Loucy (cell line): ENCODE data around the gene NCK1.
"Not testable (repeated sequence)": the region's sequence is repeated elsewhere in the genome, so short reads cannot be mapped to it uniquely, and the experiment has no call there.

Experiments
- H2AFZ ChIP-seq: fragments of 200-600 bp; sonication (generic); 2 replicates; pipeline ENCODE4 v1.6.0; 2016; ENCODE audit warnings: antibody characterized with exemption, mild to moderate bottlenecking, low read length, moderate library complexity
- H3F3A ChIP-seq: fragments of 200-600 bp; 2 replicates; pipeline ENCODE4 v1.6.0; 2016; ENCODE audit warnings: antibody characterized with exemption, low read depth, mild to moderate bottlenecking
- H3K27me3 ChIP-seq: fragments of 200-600 bp; sonication (generic); 2 replicates; pipeline ENCODE4 v1.6.1; 2014; ENCODE audit warnings: low read length, mild to moderate bottlenecking; ENCODE audit not compliant: insufficient read depth, poor library complexity, severe bottlenecking
- H3K36me3 ChIP-seq: fragments of 200-600 bp; sonication (generic); 2 replicates; pipeline ENCODE4 v1.6.1; 2016; ENCODE audit warnings: low read length; ENCODE audit not compliant: insufficient read depth
- H3K4me1 ChIP-seq: fragments of 200-600 bp; sonication (generic); 2 replicates; pipeline ENCODE4 v1.5.1; 2014; ENCODE audit warnings: low read length, mild to moderate bottlenecking; ENCODE audit not compliant: insufficient read depth, poor library complexity, severe bottlenecking
- H3K4me2 ChIP-seq: fragments of 200-600 bp; sonication (generic); 2 replicates; pipeline ENCODE4 v1.6.0; 2014; ENCODE audit warnings: antibody characterized with exemption, low read length, low read depth, mild to moderate bottlenecking; ENCODE audit not compliant: poor library complexity, severe bottlenecking
- H3K4me3 ChIP-seq: fragments of 200-600 bp; sonication (generic); 2 replicates; pipeline ENCODE4 v1.5.1; 2014; ENCODE audit warnings: low read length, mild to moderate bottlenecking, mixed read lengths; ENCODE audit not compliant: poor library complexity, severe bottlenecking
- H3K79me2 ChIP-seq: fragments of 200-600 bp; sonication (generic); 2 replicates; pipeline ENCODE4 v1.6.1; 2014; ENCODE audit warnings: low read length; ENCODE audit not compliant: insufficient read depth
- H3K9ac ChIP-seq: fragments of 200-600 bp; sonication (generic); 2 replicates; pipeline ENCODE4 v1.6.0; 2014; ENCODE audit warnings: mild to moderate bottlenecking, low read depth, low read length, moderate library complexity; ENCODE audit not compliant: poor library complexity, severe bottlenecking
- H3K9me2 ChIP-seq: fragments of 200-600 bp; sonication (generic); replicated peaks from 2 replicates; pipeline ENCODE4 v1.6.1; 2016; ENCODE audit warnings: low read depth, low read length, mixed read lengths
- H3K9me3 ChIP-seq: fragments of 200-600 bp; sonication (generic); 2 replicates; pipeline ENCODE4 v1.6.1; 2014; ENCODE audit warnings: mild to moderate bottlenecking, antibody characterized with exemption, low read length, low read depth; ENCODE audit not compliant: insufficient read depth
- H4K20me1 ChIP-seq: fragments of 200-600 bp; sonication (generic); 2 replicates; pipeline ENCODE4 v1.6.0; 2014; ENCODE audit warnings: antibody characterized with exemption, low read length, mild to moderate bottlenecking; ENCODE audit not compliant: insufficient read depth, poor library complexity, severe bottlenecking
- EZH2phosphoT487 ChIP-seq: fragments of 200-600 bp; IDR thresholded peaks from 2 replicates; pipeline ENCODE4 v1.6.1; 2018; ENCODE audit warnings: antibody characterized with exemption, mild to moderate bottlenecking, moderate library complexity, borderline replicate concordance
- TF ChIP-seq, protein P1 (sequence below): fragments of 200-600 bp; sonication (generic); conservative IDR thresholded peaks from 2 replicates; pipeline ENCODE4 v1.5.1; 2014; ENCODE audit warnings: mild to moderate bottlenecking, antibody characterized with exemption, low read length

Gene NCK1

DNA sequence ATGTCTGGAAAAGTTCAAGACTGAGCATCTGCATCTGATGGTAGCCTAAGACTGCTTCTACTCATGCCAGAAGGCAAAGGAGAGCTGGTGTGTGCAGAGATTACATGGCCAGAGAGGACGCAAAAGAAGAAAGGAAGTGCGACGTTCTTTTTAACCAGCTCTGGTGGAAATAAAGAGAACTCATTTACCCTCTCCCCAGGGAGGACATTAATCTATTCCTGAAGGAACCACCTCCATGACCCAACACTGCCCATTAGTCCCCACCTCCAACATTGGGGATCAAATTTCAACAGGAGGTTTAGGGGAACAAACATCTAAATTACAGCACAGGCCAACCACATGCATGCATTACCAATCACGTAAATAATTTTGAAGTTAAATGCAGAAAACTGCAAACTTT is 1.5 kb upstream of the NCK1 start:
- H3K27me3 ChIP-seq: no peaks in the 10 kb centered on the region
- peak overlapping the region; percentile 86 for H3K9ac ChIP-seq
- H2AFZ ChIP-seq: no peak overlapping the region
- peaks cover 25% of the 10 kb centered on the region for H3K4me1 ChIP-seq
- peaks cover 84% of the 10 kb centered on the region for H3K79me2 ChIP-seq
- H3F3A ChIP-seq: 0 out of 2 replicates have a peak, but pooled peaks cover 4% of the 10 kb centered on the region
- peak overlapping the region; percentile 83 for H3K4me2 ChIP-seq
- no peaks in the 10 kb centered on the region; the same call in 1 of the 2 replicates for H3K9me3 ChIP-seq
- H3K9me2 ChIP-seq: no peaks in the 10 kb centered on the region
- H3K36me3 ChIP-seq: no peaks in the 10 kb centered on the region; the same call in 1 of the 2 replicates
- peaks cover 37% of the 10 kb centered on the region for H4K20me1 ChIP-seq
- TF ChIP-seq, protein P1, sequence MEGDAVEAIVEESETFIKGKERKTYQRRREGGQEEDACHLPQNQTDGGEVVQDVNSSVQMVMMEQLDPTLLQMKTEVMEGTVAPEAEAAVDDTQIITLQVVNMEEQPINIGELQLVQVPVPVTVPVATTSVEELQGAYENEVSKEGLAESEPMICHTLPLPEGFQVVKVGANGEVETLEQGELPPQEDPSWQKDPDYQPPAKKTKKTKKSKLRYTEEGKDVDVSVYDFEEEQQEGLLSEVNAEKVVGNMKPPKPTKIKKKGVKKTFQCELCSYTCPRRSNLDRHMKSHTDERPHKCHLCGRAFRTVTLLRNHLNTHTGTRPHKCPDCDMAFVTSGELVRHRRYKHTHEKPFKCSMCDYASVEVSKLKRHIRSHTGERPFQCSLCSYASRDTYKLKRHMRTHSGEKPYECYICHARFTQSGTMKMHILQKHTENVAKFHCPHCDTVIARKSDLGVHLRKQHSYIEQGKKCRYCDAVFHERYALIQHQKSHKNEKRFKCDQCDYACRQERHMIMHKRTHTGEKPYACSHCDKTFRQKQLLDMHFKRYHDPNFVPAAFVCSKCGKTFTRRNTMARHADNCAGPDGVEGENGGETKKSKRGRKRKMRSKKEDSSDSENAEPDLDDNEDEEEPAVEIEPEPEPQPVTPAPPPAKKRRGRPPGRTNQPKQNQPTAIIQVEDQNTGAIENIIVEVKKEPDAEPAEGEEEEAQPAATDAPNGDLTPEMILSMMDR: no peak
- no peak for TF ChIP-seq EZH2phosphoT487
- H3K4me3 ChIP-seq: peak overlapping the region; percentile 91

DNA sequence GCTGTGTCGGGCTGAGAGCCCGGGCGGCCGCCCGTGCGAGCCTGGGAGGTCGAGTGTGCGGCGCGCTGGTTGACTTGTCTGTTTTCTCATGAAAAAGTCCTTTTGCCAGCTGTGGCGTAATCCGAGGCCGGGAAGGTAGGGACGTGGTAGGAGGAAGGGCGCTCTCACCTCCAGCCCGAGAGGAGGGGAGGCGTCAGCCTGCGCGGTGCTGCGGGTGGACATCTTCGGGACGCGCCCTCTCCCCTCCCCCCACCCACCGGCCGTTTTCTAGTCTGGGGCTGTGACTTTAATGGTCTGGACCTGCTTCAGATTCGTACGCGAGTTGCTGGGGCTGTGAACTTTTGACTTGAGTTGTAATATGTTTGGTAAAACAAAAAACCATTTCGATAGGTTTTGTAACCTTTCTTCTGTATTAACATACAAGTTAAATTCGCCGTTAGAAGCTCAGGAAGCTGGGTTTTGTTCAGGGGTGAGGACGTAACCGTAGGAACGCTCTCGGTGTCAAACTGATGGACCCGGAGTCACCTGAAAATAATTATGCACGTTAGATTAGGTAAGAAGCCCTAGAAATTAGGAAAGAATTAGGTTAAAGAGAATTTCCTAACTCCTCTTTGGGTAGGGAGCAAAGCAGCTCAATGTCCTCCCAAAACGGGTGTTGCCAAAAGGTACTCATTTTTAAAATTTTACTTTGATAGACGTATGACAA is 762 bp downstream of the NCK1 start:
- Histone ChIP-seq H2AFZ (peak overlapping the region; percentile 77), H3K4me3 (peak overlapping the region; percentile 91), H3F3A (0 out of 2 replicates have a peak, but pooled peaks cover 4% of the 10 kb centered on the region), H3K36me3 (no peaks in the 10 kb centered on the region), H3K79me2 (peaks cover 96% of the 10 kb centered on the region), H3K9ac (peak overlapping the region; percentile 86), H3K9me3 (no peaks in the 10 kb centered on the region; the same call in 1 of the 2 replicates), H3K27me3 (no peaks in the 10 kb centered on the region), H3K4me1 (peaks cover 28% of the 10 kb centered on the region), H3K9me2 (no peaks in the 10 kb centered on the region), H3K4me2 (peak overlapping the region; percentile 99), H4K20me1 (peaks cover 59% of the 10 kb centered on the region)
- TF ChIP-seq, protein P1: no peak; the same call in 1 of the 2 replicates
- no peak for TF ChIP-seq EZH2phosphoT487

DNA sequence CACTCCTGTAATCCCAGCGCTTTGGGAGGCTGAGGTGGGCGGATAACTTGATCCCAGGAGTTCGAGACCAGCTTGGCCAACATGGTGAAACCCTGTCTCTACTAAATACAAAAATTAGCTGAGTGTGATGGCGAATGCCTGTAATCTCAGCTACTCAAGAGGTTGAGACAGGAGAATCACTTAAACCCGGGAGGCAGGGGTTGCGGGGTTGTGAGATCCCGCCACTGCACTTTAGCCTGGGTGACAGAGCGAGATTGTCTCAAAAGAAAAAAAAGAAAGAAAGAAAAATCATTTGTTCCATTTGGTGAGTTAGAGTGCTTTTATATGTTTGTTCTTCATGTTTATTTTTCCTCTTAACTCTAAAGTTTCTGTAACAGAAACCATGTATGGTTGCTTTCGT is 7.3 kb downstream of the NCK1 start:
- H3K4me3 ChIP-seq: peak overlapping the region; percentile 7
- no peaks in the 10 kb centered on the region for H3K9me2 ChIP-seq
- peaks cover 12% of the 10 kb centered on the region; the same call in 1 of the 2 replicates for H3K9me3 ChIP-seq
- no peak overlapping the region for H2AFZ ChIP-seq
- TF ChIP-seq, protein P1: no peak
- no peak for TF ChIP-seq EZH2phosphoT487
- H3K9ac ChIP-seq: no peak overlapping the region
- peaks cover 25% of the 10 kb centered on the region for H3K4me1 ChIP-seq
- H3K36me3 ChIP-seq: peaks cover 50% of the 10 kb centered on the region
- peaks cover 69% of the 10 kb centered on the region for H4K20me1 ChIP-seq
- peak overlapping the region; percentile 64 for H3K4me2 ChIP-seq
- no peaks in the 10 kb centered on the region for H3F3A ChIP-seq
- H3K27me3 ChIP-seq: no peaks in the 10 kb centered on the region
- peaks cover 99% of the 10 kb centered on the region for H3K79me2 ChIP-seq

DNA sequence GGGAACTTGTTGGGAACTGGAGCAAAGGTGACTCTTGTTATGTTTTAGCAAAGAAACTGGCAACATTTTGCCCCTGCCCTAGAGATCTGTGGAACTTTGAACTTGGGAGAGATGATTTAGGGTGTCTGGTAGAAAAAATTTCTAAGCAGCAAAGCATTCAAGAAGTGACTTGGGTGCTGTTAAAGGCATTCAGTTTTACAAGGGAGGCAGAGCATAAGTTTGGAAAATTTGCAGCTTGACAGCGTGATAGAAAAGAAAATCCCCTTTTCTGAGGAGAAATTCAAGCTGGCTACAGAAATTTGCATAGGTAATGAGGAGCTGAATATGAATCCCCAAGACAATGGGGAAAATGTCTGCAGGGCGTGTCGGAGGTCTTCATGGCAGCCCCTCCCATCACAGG is 10.2 kb downstream of the NCK1 start:
- not testable (repeated sequence) for H3F3A ChIP-seq, H3K9me2 ChIP-seq, H3K9ac ChIP-seq, H3K4me2 ChIP-seq, H3K4me3 ChIP-seq, H2AFZ ChIP-seq, H3K27me3 ChIP-seq
- peaks cover 52% of the 10 kb centered on the region for H4K20me1 ChIP-seq
- peaks cover 18% of the 10 kb centered on the region; the same call in 1 of the 2 replicates for H3K9me3 ChIP-seq
- H3K4me1 ChIP-seq: peaks cover 19% of the 10 kb centered on the region
- H3K79me2 ChIP-seq: peaks cover 90% of the 10 kb centered on the region
- H3K36me3 ChIP-seq: peaks cover 58% of the 10 kb centered on the region

DNA sequence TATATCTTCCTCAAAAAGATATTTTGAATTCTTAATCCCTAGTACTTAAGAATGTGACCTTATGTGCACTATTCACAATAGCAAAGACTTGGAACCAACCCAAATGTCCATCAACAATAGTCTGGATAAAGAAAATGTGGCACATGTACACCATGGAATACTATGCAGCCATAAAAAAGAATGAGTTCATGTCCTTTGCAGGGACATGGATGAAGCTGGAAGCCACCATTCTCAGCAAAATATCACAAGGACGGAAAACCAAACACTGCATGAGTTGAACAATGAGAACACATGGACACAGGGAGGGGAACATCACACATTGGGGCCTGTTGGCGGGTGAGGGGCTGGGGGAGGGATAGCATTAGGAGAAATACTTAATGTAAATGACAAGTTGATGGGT is 17.5 kb downstream of the NCK1 start:
- not testable (repeated sequence) for H2AFZ ChIP-seq, H3K4me2 ChIP-seq, H3K4me3 ChIP-seq, H3K36me3 ChIP-seq, H3K9ac ChIP-seq, H3F3A ChIP-seq, H3K27me3 ChIP-seq, H3K9me2 ChIP-seq
- Histone ChIP-seq H3K9me3 (peaks cover 20% of the 10 kb centered on the region; the same call in 1 of the 2 replicates), H3K4me1 (peaks cover 38% of the 10 kb centered on the region), H3K79me2 (peaks cover 88% of the 10 kb centered on the region), H4K20me1 (peaks cover 34% of the 10 kb centered on the region)
